Uterus (tissue), 2 donors: ENCODE measurements around the gene ADCY9.

Source experiments
- POLR2A ChIP-seq, 2 donors: fragments of 450-650 bp; IDR thresholded peaks; one replicate each; pipeline ENCODE4 v1.6.1; 2016; ENCODE audit warnings: antibody characterized with exemption in 2 of 2, mild to moderate bottlenecking in 1 of 2, moderate library complexity in 1 of 2
- TF ChIP-seq, protein P1 (sequence below), 4 experiments: fragments of 200-600 bp in 2 of 4; fragments of 450-650 bp in 2 of 4; sonication (generic) in 2 of 4; IDR thresholded peaks; one replicate each; pipeline ENCODE4 v1.5.1; 2016 to 2019; ENCODE audit warnings: antibody characterized with exemption in 4 of 4, mild to moderate bottlenecking in 2 of 4, moderate library complexity in 1 of 4

DNA sequence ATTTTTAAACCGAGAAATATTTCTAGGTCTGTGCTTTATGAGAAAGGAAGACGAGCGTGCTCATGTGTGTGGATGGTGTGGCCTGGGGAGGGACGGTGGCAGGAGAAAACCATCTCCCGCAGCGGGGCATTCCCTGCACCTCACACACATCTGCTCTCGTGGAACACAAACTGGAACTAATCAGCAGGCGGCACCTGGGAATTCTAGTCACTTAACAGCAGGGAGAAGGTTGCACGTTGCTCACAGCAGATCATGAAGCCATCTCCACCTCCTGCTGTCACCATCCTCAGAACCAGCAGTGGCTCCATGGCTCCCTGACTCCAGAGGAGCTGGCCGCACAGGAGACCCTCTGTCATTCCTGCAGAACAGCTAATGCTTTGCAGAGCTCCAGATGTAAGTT is 35.2 kb downstream of the ADCY9 start:
- no peak for TF ChIP-seq POLR2A (IDR thresholded peaks at IDR 0.05)
- TF ChIP-seq, protein P1, sequence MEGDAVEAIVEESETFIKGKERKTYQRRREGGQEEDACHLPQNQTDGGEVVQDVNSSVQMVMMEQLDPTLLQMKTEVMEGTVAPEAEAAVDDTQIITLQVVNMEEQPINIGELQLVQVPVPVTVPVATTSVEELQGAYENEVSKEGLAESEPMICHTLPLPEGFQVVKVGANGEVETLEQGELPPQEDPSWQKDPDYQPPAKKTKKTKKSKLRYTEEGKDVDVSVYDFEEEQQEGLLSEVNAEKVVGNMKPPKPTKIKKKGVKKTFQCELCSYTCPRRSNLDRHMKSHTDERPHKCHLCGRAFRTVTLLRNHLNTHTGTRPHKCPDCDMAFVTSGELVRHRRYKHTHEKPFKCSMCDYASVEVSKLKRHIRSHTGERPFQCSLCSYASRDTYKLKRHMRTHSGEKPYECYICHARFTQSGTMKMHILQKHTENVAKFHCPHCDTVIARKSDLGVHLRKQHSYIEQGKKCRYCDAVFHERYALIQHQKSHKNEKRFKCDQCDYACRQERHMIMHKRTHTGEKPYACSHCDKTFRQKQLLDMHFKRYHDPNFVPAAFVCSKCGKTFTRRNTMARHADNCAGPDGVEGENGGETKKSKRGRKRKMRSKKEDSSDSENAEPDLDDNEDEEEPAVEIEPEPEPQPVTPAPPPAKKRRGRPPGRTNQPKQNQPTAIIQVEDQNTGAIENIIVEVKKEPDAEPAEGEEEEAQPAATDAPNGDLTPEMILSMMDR (IDR thresholded peaks at IDR 0.05), result no peak
